Ishikawa (cell line): Measurements from ENCODE around the gene RAB28.

Experiments
- CEBPB ChIP-seq: IDR thresholded peaks from 2 replicates; pipeline ENCODE4 v1.6.1; 2012
- CREB1 ChIP-seq: IDR thresholded peaks from 2 replicates; pipeline ENCODE4 v1.6.1; 2012; ENCODE audit warnings: low read depth
- EGR1 ChIP-seq: IDR thresholded peaks from 2 replicates; pipeline ENCODE4 v1.6.1; 2012
- EP300 ChIP-seq: IDR thresholded peaks from 2 replicates; pipeline ENCODE4 v1.6.1; 2012; ENCODE audit warnings: borderline replicate concordance
- FOXM1 ChIP-seq: IDR thresholded peaks from 2 replicates; pipeline ENCODE4 v1.6.1; 2012; ENCODE audit warnings: low read depth, borderline replicate concordance
- NFIC ChIP-seq: IDR thresholded peaks from 2 replicates; pipeline ENCODE4 v1.6.1; 2012
- RAD21 ChIP-seq: IDR thresholded peaks from 2 replicates; pipeline ENCODE4 v1.6.1; 2012; ENCODE audit warnings: low read depth
- TAF1 ChIP-seq: IDR thresholded peaks from 2 replicates; pipeline ENCODE4 v1.6.1; 2012; ENCODE audit warnings: low read depth, mild to moderate bottlenecking
- TCF12 ChIP-seq: IDR thresholded peaks from 2 replicates; pipeline ENCODE4 v1.6.1; 2012; ENCODE audit warnings: low read depth
- TEAD4 ChIP-seq: IDR thresholded peaks from 2 replicates; pipeline ENCODE4 v1.6.1; 2012
- YY1 ChIP-seq: IDR thresholded peaks from 2 replicates; pipeline ENCODE4 v1.6.1; 2012; ENCODE audit warnings: low read depth
- ZBTB7A ChIP-seq: IDR thresholded peaks from 2 replicates; pipeline ENCODE4 v1.6.1; 2012; ENCODE audit warnings: low read depth
- TF ChIP-seq, protein P1 (sequence below): IDR thresholded peaks from 2 replicates; pipeline ENCODE4 v1.6.1; 2012; ENCODE audit warnings: low read depth, mild to moderate bottlenecking
- TF ChIP-seq, protein P2 (sequence below): IDR thresholded peaks from 2 replicates; pipeline ENCODE4 v1.6.1; 2012
- TF ChIP-seq, protein P3 (sequence below): IDR thresholded peaks from 2 replicates; pipeline ENCODE4 v1.6.1; 2012

Gene RAB28

DNA sequence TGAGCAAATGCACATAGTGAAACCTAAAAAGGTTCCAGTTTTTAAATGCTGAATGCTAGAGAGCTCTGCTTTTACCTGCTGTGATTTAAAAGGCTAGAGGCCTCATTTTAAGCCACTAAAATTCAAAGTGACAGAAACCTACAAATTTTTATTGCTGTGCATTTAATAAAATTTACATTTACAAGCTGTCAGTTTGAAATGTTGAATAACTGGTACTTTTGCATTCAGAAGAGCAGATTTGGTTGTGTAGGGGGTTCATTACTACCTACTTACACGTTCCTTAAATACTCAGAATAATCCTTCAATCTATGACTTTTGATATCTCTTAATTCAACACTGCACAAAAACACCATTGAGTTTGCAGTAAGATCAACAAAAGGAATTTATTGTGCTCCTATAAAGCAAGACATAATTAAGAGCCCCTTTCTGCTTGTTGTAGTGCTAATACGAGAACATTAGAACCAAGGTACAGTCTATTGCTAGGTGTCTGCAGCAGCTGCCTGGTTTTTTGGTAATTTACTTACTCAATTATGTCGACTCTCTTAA, 32.2 kb upstream of the RAB28 start:
- TF ChIP-seq CEBPB: no peak
- TF ChIP-seq, protein P1, sequence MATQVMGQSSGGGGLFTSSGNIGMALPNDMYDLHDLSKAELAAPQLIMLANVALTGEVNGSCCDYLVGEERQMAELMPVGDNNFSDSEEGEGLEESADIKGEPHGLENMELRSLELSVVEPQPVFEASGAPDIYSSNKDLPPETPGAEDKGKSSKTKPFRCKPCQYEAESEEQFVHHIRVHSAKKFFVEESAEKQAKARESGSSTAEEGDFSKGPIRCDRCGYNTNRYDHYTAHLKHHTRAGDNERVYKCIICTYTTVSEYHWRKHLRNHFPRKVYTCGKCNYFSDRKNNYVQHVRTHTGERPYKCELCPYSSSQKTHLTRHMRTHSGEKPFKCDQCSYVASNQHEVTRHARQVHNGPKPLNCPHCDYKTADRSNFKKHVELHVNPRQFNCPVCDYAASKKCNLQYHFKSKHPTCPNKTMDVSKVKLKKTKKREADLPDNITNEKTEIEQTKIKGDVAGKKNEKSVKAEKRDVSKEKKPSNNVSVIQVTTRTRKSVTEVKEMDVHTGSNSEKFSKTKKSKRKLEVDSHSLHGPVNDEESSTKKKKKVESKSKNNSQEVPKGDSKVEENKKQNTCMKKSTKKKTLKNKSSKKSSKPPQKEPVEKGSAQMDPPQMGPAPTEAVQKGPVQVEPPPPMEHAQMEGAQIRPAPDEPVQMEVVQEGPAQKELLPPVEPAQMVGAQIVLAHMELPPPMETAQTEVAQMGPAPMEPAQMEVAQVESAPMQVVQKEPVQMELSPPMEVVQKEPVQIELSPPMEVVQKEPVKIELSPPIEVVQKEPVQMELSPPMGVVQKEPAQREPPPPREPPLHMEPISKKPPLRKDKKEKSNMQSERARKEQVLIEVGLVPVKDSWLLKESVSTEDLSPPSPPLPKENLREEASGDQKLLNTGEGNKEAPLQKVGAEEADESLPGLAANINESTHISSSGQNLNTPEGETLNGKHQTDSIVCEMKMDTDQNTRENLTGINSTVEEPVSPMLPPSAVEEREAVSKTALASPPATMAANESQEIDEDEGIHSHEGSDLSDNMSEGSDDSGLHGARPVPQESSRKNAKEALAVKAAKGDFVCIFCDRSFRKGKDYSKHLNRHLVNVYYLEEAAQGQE: no peak
- no peak for TF ChIP-seq FOXM1
- no peak for TF ChIP-seq TAF1
- no peak for TF ChIP-seq EGR1
- TF ChIP-seq RAD21: no peak
- TF ChIP-seq YY1: no peak
- TF ChIP-seq, protein P2, sequence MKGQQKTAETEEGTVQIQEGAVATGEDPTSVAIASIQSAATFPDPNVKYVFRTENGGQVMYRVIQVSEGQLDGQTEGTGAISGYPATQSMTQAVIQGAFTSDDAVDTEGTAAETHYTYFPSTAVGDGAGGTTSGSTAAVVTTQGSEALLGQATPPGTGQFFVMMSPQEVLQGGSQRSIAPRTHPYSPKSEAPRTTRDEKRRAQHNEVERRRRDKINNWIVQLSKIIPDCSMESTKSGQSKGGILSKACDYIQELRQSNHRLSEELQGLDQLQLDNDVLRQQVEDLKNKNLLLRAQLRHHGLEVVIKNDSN: no peak
- TF ChIP-seq, protein P3, sequence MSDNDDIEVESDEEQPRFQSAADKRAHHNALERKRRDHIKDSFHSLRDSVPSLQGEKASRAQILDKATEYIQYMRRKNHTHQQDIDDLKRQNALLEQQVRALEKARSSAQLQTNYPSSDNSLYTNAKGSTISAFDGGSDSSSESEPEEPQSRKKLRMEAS: no peak
- no peak for TF ChIP-seq TEAD4
- TF ChIP-seq CREB1: no peak

DNA sequence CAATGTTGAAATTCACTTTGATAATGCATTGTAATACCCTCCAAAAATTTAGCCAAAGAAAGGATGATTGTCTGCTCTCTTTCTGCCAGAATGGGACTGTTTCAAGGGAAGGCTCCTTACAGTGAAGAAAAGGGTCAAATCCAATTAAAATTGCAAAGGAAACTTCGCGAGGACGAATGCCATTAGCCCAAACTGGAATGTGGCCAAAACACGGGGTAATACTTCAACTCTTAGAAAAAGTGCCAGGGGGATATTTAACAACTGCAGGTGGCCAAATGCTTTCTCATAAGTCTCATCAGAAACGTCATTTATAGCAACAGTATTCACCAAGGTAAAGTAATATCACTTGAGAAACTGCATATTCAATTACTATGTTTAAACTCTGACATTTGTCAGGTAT, 31.1 kb upstream of the RAB28 start:
- no peak for TF ChIP-seq TAF1
- no peak for TF ChIP-seq CEBPB
- TF ChIP-seq, protein P2: no peak

DNA sequence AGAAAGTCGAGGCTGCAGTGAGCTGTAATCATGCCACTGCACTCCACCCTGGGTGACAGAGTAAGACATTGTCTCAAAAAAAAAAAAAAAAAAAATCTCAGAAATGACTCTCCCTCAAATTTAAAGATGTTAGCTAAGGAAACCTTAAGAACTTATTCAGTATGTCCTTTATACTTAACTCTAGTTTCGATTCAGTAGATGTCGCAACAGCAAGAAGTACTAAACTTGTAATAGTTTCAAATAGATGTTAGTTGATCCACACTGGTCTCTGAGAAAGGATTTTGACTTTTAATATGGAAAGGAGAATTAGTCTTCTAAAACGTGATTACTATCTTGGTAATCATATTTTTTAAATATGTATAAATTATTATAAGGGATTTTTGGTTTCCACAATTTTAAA, 30.6 kb upstream of the RAB28 start:
- TF ChIP-seq CEBPB (peak; percentile 43; the same call in 1 of the 2 replicates), EP300 (no peak)

DNA sequence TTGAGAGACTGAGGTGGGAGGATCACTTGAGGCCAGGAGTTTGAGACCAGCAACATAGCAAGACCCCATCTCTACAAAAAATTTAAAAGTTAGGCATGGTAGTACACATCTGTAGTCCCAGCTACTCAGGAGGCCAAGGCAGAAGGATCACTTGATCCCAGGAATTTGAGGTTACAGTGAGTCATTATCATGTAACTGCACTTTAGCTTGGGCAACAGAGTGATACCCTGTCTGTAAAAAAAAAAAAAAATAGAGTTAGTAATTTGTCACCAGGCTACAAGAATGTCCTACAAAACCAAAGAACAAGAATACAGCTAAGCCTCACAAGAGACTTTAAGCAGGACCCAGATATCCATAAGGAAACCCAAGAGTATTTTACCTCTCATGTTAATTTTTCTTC, 27.0 kb upstream of the RAB28 start:
- TF ChIP-seq EP300: no peak
- no peak for TF ChIP-seq RAD21
- TF ChIP-seq, protein P2: no peak
- no peak for TF ChIP-seq EGR1
- no peak for TF ChIP-seq CREB1
- no peak for TF ChIP-seq CEBPB
- TF ChIP-seq NFIC: no peak
- TF ChIP-seq YY1: no peak
- TF ChIP-seq TEAD4: no peak
- TF ChIP-seq, protein P3: no peak
- TF ChIP-seq, protein P1: no peak
- TF ChIP-seq FOXM1: no peak
- TF ChIP-seq ZBTB7A: no peak
- TF ChIP-seq TCF12: no peak
- TF ChIP-seq TAF1: no peak

DNA sequence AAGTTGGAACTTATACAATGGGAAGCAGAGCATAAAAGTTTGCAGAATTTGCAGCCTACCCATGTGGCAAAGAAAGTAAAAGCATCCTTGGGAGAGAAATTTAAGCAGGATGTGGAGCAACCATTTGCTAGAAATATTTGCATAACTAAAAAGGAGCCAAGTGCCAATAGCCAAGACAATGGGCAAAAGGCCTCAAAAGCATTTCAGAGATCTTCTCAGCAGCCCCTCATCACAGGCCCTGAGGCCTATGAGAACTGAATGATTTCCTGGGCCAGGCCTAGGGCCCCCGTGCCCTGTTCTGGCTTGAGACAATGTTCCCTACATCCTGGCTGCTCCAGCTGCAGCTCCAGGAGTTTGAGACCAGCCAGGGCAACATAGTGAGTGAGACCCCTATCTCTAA, 25.3 kb upstream of the RAB28 start:
- no peak for TF ChIP-seq TEAD4
- no peak for TF ChIP-seq EGR1
- TF ChIP-seq EP300: no peak
- no peak for TF ChIP-seq YY1
- no peak for TF ChIP-seq NFIC
- no peak for TF ChIP-seq TCF12
- no peak for TF ChIP-seq TAF1
- TF ChIP-seq RAD21: no peak
- no peak for TF ChIP-seq CEBPB
- TF ChIP-seq, protein P1: no peak
- no peak for TF ChIP-seq FOXM1
- TF ChIP-seq, protein P3: no peak
- TF ChIP-seq ZBTB7A: no peak
- TF ChIP-seq, protein P2: no peak
- no peak for TF ChIP-seq CREB1
